Stimulated activated CD4-positive, alpha-beta T cell treated with anti-CD3 and anti-CD28 coated beads, Interleukin-1b, Interleukin-23, amount 100 ng/mL, for 4 hours (primary cell): ENCODE results near the gene YEATS2.
A peak's percentile ranks its signal among the peaks of the same experiment; 100 is the strongest.
"Not testable (repeated sequence)": the region's sequence is repeated elsewhere in the genome, so short reads cannot be mapped to it uniquely, and the experiment has no call there.

Experiments
- DNase-seq, 2 donors: peaks; one replicate each; pipeline ENCODE4 v3.0.0-alpha.2; 2020; ENCODE audit warnings: low read depth in 2 of 2

The YEATS2 gene

GRCh38 chr3:183697610-183698317 lies at the start of gene YEATS2:
TSS of gene YEATS2 (plus strand) at chr3:183697797. CDS start at chr3:183715163, 17,366 bp downstream.
- peak; percentile 58 to 71 for DNase-seq

- DNase-seq: no peak
Measured at GRCh38 chr3:183650554-183650953, 47.0 kb upstream of the YEATS2 start.

GRCh38 chr3:183653209-183654064 lies 44.2 kb upstream of the YEATS2 start:
- DNase-seq: no peak

GRCh38 chr3:183654727-183655126 lies 42.9 kb upstream of the YEATS2 start:
- no peak for DNase-seq

- DNase-seq: no peak
Measured at GRCh38 chr3:183662099-183662498, 35.5 kb upstream of the YEATS2 start.

- no peak for DNase-seq
Measured at GRCh38 chr3:183664913-183665381, 32.6 kb upstream of the YEATS2 start.

GRCh38 chr3:183680061-183680460 lies 17.5 kb upstream of the YEATS2 start:
- no peak for DNase-seq

GRCh38 chr3:183687705-183688104 lies 9.9 kb upstream of the YEATS2 start:
- no peak for DNase-seq

- no peak for DNase-seq
Measured at GRCh38 chr3:183688874-183689273, 8.7 kb upstream of the YEATS2 start.

GRCh38 chr3:183689621-183690020 lies 8.0 kb upstream of the YEATS2 start:
- DNase-seq: not testable (repeated sequence)

GRCh38 chr3:183690402-183690995 lies 7.1 kb upstream of the YEATS2 start:
- DNase-seq: no peak

GRCh38 chr3:183692436-183692835 lies 5.2 kb upstream of the YEATS2 start:
- DNase-seq: no peak

GRCh38 chr3:183695569-183696364 lies 1.8 kb upstream of the YEATS2 start:
- no peak for DNase-seq

GRCh38 chr3:183697123-183697609 lies 431 bp upstream of the YEATS2 start:
- DNase-seq: no peak

- DNase-seq: no peak
Measured at GRCh38 chr3:183698318-183698751, 738 bp downstream of the YEATS2 start.

- no peak for DNase-seq
Measured at GRCh38 chr3:183698756-183699155, 1.2 kb downstream of the YEATS2 start.

GRCh38 chr3:183699238-183699947 lies 1.8 kb downstream of the YEATS2 start:
- no peak for DNase-seq

GRCh38 chr3:183701744-183702143 lies 4.1 kb downstream of the YEATS2 start:
- no peak for DNase-seq

- not testable (repeated sequence) for DNase-seq
Measured at GRCh38 chr3:183703892-183704291, 6.3 kb downstream of the YEATS2 start.

- no peak for DNase-seq
Measured at GRCh38 chr3:183710231-183710630, 12.6 kb downstream of the YEATS2 start.

- no peak for DNase-seq
Measured at GRCh38 chr3:183711516-183711915, 13.9 kb downstream of the YEATS2 start.
